Measurements from ENCODE around the gene YIPF2.

The YIPF2 gene

GRCh38 chr19:10872546-10873107 lies 55.8 kb downstream of the YIPF2 start:
- no peak for DNase-seq

Measured in inflammatory macrophage (primary cell).